MCF 10A (cell line): ENCODE data around the gene ZMYND10. TPM values are rescaled to one million over a fixed set of nuclear protein-coding genes. Genes with fewer than 3 reads are reported as not detected.

Experiments
- BruUV-seq: library from RNA; stranded (reverse); fragments of 400-500 nt; replicated peaks from 2 replicates; lab custom pipeline; 2021; lab: Mats Ljungman, UMichigan
- CTCF ChIA-PET: fragments of 300-600 bp; sonication (Branson Sonifier 250); formaldehyde crosslinking; extraction: SDS; loops from one replicate; lab custom pipeline; 2021; ENCODE audit warnings: antibody characterized with exemption, inconsistent platforms; lab: Yijun Ruan, JAX
- POLR2A ChIA-PET: fragments of 300-600, 350-650 bp; sonication (Branson Sonifier 250); formaldehyde crosslinking; extraction: SDS; loops from one replicate; lab custom pipeline; 2020; ENCODE audit warnings: antibody characterized with exemption, inconsistent platforms; lab: Yijun Ruan, JAX
- DNase-seq: peaks from one replicate; pipeline ENCODE4 v3.0.0-alpha.2; 2018; ENCODE audit not compliant: unreplicated experiment
- H3K27ac Mint-ChIP-seq: one replicate; pipeline ENCODE4 v1.8.0; 2022; ENCODE audit warnings: mild to moderate bottlenecking, low read depth, mixed read lengths; ENCODE audit not compliant: unreplicated experiment
- H3K27me3 Mint-ChIP-seq: one replicate; pipeline ENCODE4 v1.8.0; 2022; ENCODE audit warnings: mixed read lengths; ENCODE audit not compliant: insufficient read depth, unreplicated experiment
- H3K36me3 Mint-ChIP-seq: one replicate; pipeline ENCODE4 v1.8.0; 2022; ENCODE audit warnings: mild to moderate bottlenecking, moderate library complexity, mixed read lengths; ENCODE audit not compliant: insufficient read depth, unreplicated experiment
- H3K4me1 Mint-ChIP-seq: one replicate; pipeline ENCODE4 v1.8.0; 2022; ENCODE audit warnings: mixed read lengths; ENCODE audit not compliant: insufficient read depth, unreplicated experiment
- H3K4me3 Mint-ChIP-seq: one replicate; pipeline ENCODE4 v1.8.0; 2022; ENCODE audit warnings: mild to moderate bottlenecking, moderate library complexity, mixed read lengths; ENCODE audit not compliant: unreplicated experiment
- H3K9me3 Mint-ChIP-seq: one replicate; pipeline ENCODE4 v1.8.0; 2022; ENCODE audit warnings: mixed read lengths; ENCODE audit not compliant: unreplicated experiment
- CTCF ChIP-seq: fragments of 200-600 bp; IDR thresholded peaks from one replicate; pipeline ENCODE4 v1.8.0; 2022; ENCODE audit warnings: antibody characterized with exemption, mild to moderate bottlenecking; ENCODE audit not compliant: unreplicated experiment
- intact Hi-C: fragments of 100-400 bp; cut with micrococcal nuclease; formaldehyde crosslinking; loops from 2 replicates; pipeline ENCODE4 v1.14.1; 2022
- total RNA-seq: library from RNA; stranded (reverse); gene quantifications from 2 replicates; pipeline ENCODE4 v1.2.3, GENCODE V29; 2022

Gene ZMYND10
- total RNA-seq, 1 experiment from 2014 or later = 0.68 TPM

GRCh38 chr3:50340448-50341329 is 4.8 kb downstream of the ZMYND10 start, which contains the start of gene RASSF1:
Gene RASSF1 (minus strand): TSS chr3:50340836. CDS start chr3:50340805, 31 bp downstream.
- POLR2A ChIA-PET = interaction anchor here (1.3 kb wide), 1 partner anchor 10 kb away, joined by 4 read pairs; the partner anchor contains the start of genes CYB561D2 and NPRL2
- peaks cover under 1% of the 10 kb centered on the region for H3K36me3 Mint-ChIP-seq
- H3K4me3 Mint-ChIP-seq = no peak within 1 kb of the TSS

GRCh38 chr3:50340147-50340447 is 5.4 kb downstream of the ZMYND10 start:
- peaks cover 13% of the 10 kb centered on the region for H3K4me1 Mint-ChIP-seq
- intact Hi-C loops = no loop called here
- H3K4me3 Mint-ChIP-seq = no peak overlapping the region
- no peak for TF ChIP-seq CTCF
- DNase-seq = no peak
- H3K9me3 Mint-ChIP-seq = no peaks in the 10 kb centered on the region
- no TSS peak for BruUV-seq
- ChIA-PET POLR2A (interaction anchor here (1.3 kb wide), 1 partner anchor 11 kb away, joined by 4 read pairs; the partner anchor contains the start of genes CYB561D2 and NPRL2), CTCF (interaction anchor here (0.6 to 1.8 kb wide), 3 partner anchors 275 to 1633 kb away, joined by 3 to 5 read pairs (median 3); partner anchors contain the start of gene ABHD14B)
- H3K27ac Mint-ChIP-seq = no peak overlapping the region
- peaks cover 6% of the 10 kb centered on the region for H3K36me3 Mint-ChIP-seq
- H3K27me3 Mint-ChIP-seq = no peaks in the 10 kb centered on the region

More at GRCh38 chr3:50340448-50341329, 4.8 kb downstream of the ZMYND10 start, which contains the start of gene RASSF1:
- H3K4me1 Mint-ChIP-seq = peaks cover 14% of the 10 kb centered on the region
- no peak within 1 kb of the TSS for H3K27ac Mint-ChIP-seq
- H3K9me3 Mint-ChIP-seq = no peaks in the 10 kb centered on the region
- no peak for DNase-seq
- TF ChIP-seq CTCF = no peak
- BruUV-seq = no TSS peak
- intact Hi-C loops = no loop called here
- CTCF ChIA-PET = interaction anchor here (0.6 to 0.7 kb wide), 3 partner anchors 42 to 1633 kb away, joined by 3 to 4 read pairs (median 3); partner anchors contain the start of genes ABHD14B, HYAL3 and NAA80
- H3K27me3 Mint-ChIP-seq = no peaks in the 10 kb centered on the region

- H3K4me3 Mint-ChIP-seq = no peak overlapping the region
- no peak for DNase-seq
- no TSS peak for BruUV-seq
- no peak for TF ChIP-seq CTCF
- intact Hi-C loops = no loop called here
- ChIA-PET CTCF (interaction anchor here (1.8 to 4.6 kb wide), 2 partner anchors 9 to 275 kb away, joined by 5 to 40 read pairs; partner anchors contain the start of genes CYB561D2 and NPRL2), POLR2A (interaction anchor here (1.3 kb wide), 1 partner anchor 11 kb away, joined by 4 read pairs; the partner anchor contains the start of genes CYB561D2 and NPRL2)
- no peaks in the 10 kb centered on the region for H3K9me3 Mint-ChIP-seq
- peaks cover 13% of the 10 kb centered on the region for H3K4me1 Mint-ChIP-seq
- H3K27me3 Mint-ChIP-seq = no peaks in the 10 kb centered on the region
- peaks cover 8% of the 10 kb centered on the region for H3K36me3 Mint-ChIP-seq
- H3K27ac Mint-ChIP-seq = no peak overlapping the region
Observed at GRCh38 chr3:50339485-50340146, 5.9 kb downstream of the ZMYND10 start.
